GM19463 (cell line): ENCODE data around the gene MMP15.
"Not testable (repeated sequence)": the region's sequence is repeated elsewhere in the genome, so short reads cannot be mapped to it uniquely, and the experiment has no call there.

ENCODE experiments used
- ATAC-seq: cut with Tn5 transposase; IDR thresholded peaks from one replicate; pipeline ENCODE4 v1.9.1; 2021; ENCODE audit warnings: mild to moderate bottlenecking, moderate library complexity; ENCODE audit not compliant: unreplicated experiment

MMP15 gene

GRCh38 chr16:57995721-57996405 lies 29.7 kb upstream of the MMP15 start:
- no peak for ATAC-seq

GRCh38 chr16:57996406-57997175 lies 29.0 kb upstream of the MMP15 start:
- ATAC-seq: no peak

- no peak for ATAC-seq
These were observed 28.4 kb upstream of the MMP15 start for GRCh38 chr16:57997176-57997527.

GRCh38 chr16:57997528-57998265 lies 27.9 kb upstream of the MMP15 start:
- ATAC-seq: no peak

- no peak for ATAC-seq
These were observed 27.1 kb upstream of the MMP15 start for GRCh38 chr16:57998486-57998885.

GRCh38 chr16:57998992-57999365 lies 26.6 kb upstream of the MMP15 start:
- no peak for ATAC-seq

- no peak for ATAC-seq
These were observed 26.1 kb upstream of the MMP15 start for GRCh38 chr16:57999366-57999970.

- ATAC-seq: peak; percentile 16
These were observed 25.4 kb upstream of the MMP15 start, which contains the start of gene ZNF319 for GRCh38 chr16:57999971-58000705. Gene ZNF319 (minus strand): TSS chr16:58000672. CDS start chr16:57998265, 2,407 bp downstream.

- peak; percentile 77 for ATAC-seq
These were observed 24.6 kb upstream of the MMP15 start, which contains the start of gene USB1 for GRCh38 chr16:58000706-58001676. Gene USB1 (plus strand): TSS chr16:58001407. CDS start chr16:58001484, 77 bp downstream.

- no peak for ATAC-seq
These were observed 23.7 kb upstream of the MMP15 start for GRCh38 chr16:58001781-58002415.

- ATAC-seq: no peak
These were observed 23.1 kb upstream of the MMP15 start for GRCh38 chr16:58002416-58002800.

GRCh38 chr16:58002936-58003335 lies 22.6 kb upstream of the MMP15 start:
- no peak for ATAC-seq

GRCh38 chr16:58004736-58005135 lies 20.8 kb upstream of the MMP15 start:
- not testable (repeated sequence) for ATAC-seq

- ATAC-seq: no peak
These were observed 15.6 kb upstream of the MMP15 start for GRCh38 chr16:58009856-58010416.

- ATAC-seq: no peak
These were observed 14.7 kb upstream of the MMP15 start for GRCh38 chr16:58010886-58011285.

- ATAC-seq: no peak
These were observed 13.9 kb upstream of the MMP15 start for GRCh38 chr16:58011652-58012051.

GRCh38 chr16:58012481-58012880 lies 13.1 kb upstream of the MMP15 start:
- no peak for ATAC-seq

GRCh38 chr16:58013201-58013956 lies 12.2 kb upstream of the MMP15 start:
- no peak for ATAC-seq
